Central memory CD8-positive, alpha-beta T cell (primary cell): Measurements from ENCODE around the gene HLA-E.
"Not testable (repeated sequence)": the region's sequence is repeated elsewhere in the genome, so short reads cannot be mapped to it uniquely, and the experiment has no call there.

Source experiments
- ATAC-seq: fragments of 150-1000 bp; cut with Tn5 transposase; replicated peaks from 2 replicates; pipeline ENCODE4 v1.10.0; 2022; ENCODE audit warnings: mild to moderate bottlenecking, moderate FRiP score, moderate number of reproducible peaks; ENCODE audit not compliant: poor library complexity, severe bottlenecking; ENCODE audit errors: extremely low read depth
- DNase-seq, 2 donors: peaks; one replicate each; pipeline ENCODE4 v3.0.0; 2021; ENCODE audit warnings: low spot score in 2 of 2
- H3K27ac Mint-ChIP-seq: one replicate; pipeline ENCODE4 v1.8.0; 2022; ENCODE audit warnings: low read depth, mild to moderate bottlenecking, moderate library complexity, mixed read lengths
- H3K27me3 Mint-ChIP-seq: one replicate; pipeline ENCODE4 v1.8.0; 2022; ENCODE audit warnings: mixed read lengths
- H3K36me3 Mint-ChIP-seq: one replicate; pipeline ENCODE4 v1.8.0; 2022; ENCODE audit warnings: mild to moderate bottlenecking, moderate library complexity, mixed read lengths; ENCODE audit not compliant: insufficient read depth
- H3K4me1 Mint-ChIP-seq: one replicate; pipeline ENCODE4 v1.8.0; 2022; ENCODE audit warnings: mixed read lengths
- H3K4me3 Mint-ChIP-seq: one replicate; pipeline ENCODE4 v1.8.0; 2022; ENCODE audit warnings: mild to moderate bottlenecking, moderate library complexity, mixed read lengths
- H3K9me3 Mint-ChIP-seq: one replicate; pipeline ENCODE4 v1.8.0; 2022; ENCODE audit warnings: mixed read lengths

Gene HLA-E

DNA sequence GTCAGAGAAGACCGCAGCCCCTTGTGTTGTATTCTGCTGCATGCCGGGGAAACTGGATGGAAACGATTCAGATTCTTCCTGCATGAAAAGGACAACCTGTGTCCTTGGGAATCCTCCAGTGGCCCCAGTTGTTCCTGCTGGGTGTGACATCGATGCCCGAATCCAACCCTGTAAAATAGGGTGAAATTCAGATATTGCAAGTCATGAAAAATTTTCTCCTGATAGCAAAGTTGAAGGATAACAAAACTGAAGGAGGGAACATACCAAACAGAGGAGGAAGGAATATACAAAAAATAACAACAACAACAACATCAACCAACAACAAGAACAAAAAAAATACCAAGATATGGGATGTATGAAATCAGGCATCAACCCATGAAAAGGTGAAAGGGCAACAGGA lies 28.3 kb upstream of the HLA-E start:
- no peak for ATAC-seq
- Mint-ChIP-seq H3K4me3 (no peak overlapping the region), H3K9me3 (peaks cover 8% of the 10 kb centered on the region), H3K36me3 (peaks cover 4% of the 10 kb centered on the region), H3K4me1 (peaks cover 38% of the 10 kb centered on the region), H3K27ac (no peak overlapping the region), H3K27me3 (peaks cover 91% of the 10 kb centered on the region)
- DNase-seq, result no peak

DNA sequence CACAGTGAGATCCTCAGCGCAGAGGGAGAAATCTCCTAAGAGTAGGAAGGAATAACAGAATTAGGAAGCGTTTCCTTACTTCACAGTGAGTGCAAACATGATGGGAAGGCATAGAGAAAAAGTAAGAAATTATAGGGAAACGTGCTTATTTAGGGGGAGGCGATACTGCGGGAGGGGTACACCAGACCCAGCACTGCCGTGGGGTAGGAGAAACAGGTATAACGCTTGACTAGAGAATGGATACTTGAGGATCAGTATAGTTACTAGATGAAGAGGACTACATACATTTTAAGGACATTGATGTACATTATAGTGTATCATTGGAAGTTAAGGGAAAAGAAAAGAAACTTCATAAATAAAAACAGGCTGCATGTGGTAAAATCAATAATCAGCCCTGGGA lies 26.8 kb upstream of the HLA-E start:
- Mint-ChIP-seq H3K27ac (no peak overlapping the region), H3K9me3 (peaks cover 8% of the 10 kb centered on the region), H3K27me3 (peaks cover 94% of the 10 kb centered on the region), H3K4me1 (peaks cover 50% of the 10 kb centered on the region), H3K36me3 (peaks cover 6% of the 10 kb centered on the region), H3K4me3 (no peak overlapping the region)
- DNase-seq (no peak), ATAC-seq (no peak)

DNA sequence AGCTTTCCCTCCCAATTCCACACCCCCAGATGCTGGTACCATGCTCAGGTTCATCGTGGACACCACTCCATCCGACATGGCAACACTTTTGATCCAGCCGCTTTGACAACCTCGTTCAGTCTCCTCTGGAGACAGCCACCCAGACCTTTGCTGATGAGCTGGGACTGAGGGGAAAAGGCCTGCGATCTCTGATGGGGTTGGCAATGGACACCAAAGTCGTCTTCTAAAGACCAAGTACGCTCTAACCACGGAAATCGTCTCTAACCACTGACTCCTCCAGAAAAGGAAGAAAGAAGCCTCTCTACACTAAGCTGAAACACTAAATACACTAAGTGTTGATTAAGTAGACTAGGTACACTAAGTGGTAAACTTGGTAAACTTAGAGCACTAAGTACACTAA lies 26.1 kb upstream of the HLA-E start:
- DNase-seq (no peak), ATAC-seq (no peak)
- Mint-ChIP-seq H3K36me3 (peaks cover 6% of the 10 kb centered on the region), H3K4me3 (peak overlapping the region; percentile 57), H3K9me3 (peaks cover 8% of the 10 kb centered on the region), H3K27ac (no peak overlapping the region), H3K27me3 (peaks cover 94% of the 10 kb centered on the region), H3K4me1 (peaks cover 50% of the 10 kb centered on the region)

- peaks cover 92% of the 10 kb centered on the region for H3K27me3 Mint-ChIP-seq
- H3K27ac Mint-ChIP-seq, result no peak overlapping the region
- ATAC-seq (peak; percentile 70), DNase-seq (peak; percentile 46 to 59)
- H3K36me3 Mint-ChIP-seq, result peaks cover 4% of the 10 kb centered on the region
- H3K4me1 Mint-ChIP-seq, result peaks cover 50% of the 10 kb centered on the region
- peaks cover 5% of the 10 kb centered on the region for H3K9me3 Mint-ChIP-seq
- peak overlapping the region; percentile 57 for H3K4me3 Mint-ChIP-seq
Measured at GRCh38 chr6:30463651-30464618, 25.4 kb upstream of the HLA-E start.

DNA sequence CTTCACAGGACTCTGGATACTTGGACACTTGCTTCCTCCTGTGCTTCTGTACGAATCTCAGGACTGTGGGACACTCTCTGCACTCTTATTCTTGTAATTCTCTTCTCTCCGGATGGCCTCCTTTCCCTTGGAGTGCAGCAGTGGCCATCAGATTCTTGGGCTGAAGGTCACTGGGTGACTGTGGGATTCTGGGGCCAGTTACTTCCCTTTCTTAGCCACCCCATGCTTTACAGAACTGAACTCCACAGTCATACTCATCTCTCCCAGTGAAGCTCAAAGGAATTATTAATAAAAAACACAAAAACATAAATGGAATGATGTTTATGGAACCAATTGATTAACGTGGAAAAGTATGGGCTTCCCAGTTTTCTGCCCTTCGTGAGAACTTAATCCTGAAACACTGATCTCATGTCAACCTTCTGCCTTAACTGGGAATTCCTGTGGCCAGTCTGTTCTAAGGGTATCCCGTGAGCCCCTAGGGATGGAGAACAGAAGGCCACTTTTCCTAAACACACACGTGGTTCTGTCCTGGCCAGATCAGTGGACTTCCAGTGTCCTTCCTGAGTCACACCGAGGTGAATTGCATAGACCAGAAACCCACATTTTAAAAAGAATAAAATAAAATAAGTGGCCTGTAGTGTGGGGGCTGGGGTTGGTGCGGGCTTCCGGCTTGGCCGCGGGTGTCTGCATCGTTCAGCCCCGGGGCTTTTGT lies 23.6 kb upstream of the HLA-E start:
- H3K4me3 Mint-ChIP-seq, result peak overlapping the region; percentile 84
- peaks cover 3% of the 10 kb centered on the region for H3K36me3 Mint-ChIP-seq
- no peak for DNase-seq
- peaks cover 50% of the 10 kb centered on the region for H3K4me1 Mint-ChIP-seq
- H3K27me3 Mint-ChIP-seq, result peaks cover 90% of the 10 kb centered on the region
- H3K27ac Mint-ChIP-seq, result no peak overlapping the region
- H3K9me3 Mint-ChIP-seq, result no peaks in the 10 kb centered on the region
- ATAC-seq, result no peak

GRCh38 chr6:30470968-30471367 lies 18.3 kb upstream of the HLA-E start:
- Mint-ChIP-seq H3K27me3 (peaks cover 81% of the 10 kb centered on the region), H3K4me3 (no peak overlapping the region), H3K36me3 (peaks cover 6% of the 10 kb centered on the region), H3K9me3 (no peaks in the 10 kb centered on the region), H3K27ac (no peak overlapping the region), H3K4me1 (peaks cover 12% of the 10 kb centered on the region)
- no peak for ATAC-seq
- DNase-seq, result no peak

- ATAC-seq, H3K27ac Mint-ChIP-seq, DNase-seq, H3K9me3 Mint-ChIP-seq, H3K4me3 Mint-ChIP-seq, H3K36me3 Mint-ChIP-seq, H3K4me1 Mint-ChIP-seq: not testable (repeated sequence)
- H3K27me3 Mint-ChIP-seq, result peaks cover 84% of the 10 kb centered on the region
Measured at GRCh38 chr6:30475116-30475515, 14.2 kb upstream of the HLA-E start.

DNA sequence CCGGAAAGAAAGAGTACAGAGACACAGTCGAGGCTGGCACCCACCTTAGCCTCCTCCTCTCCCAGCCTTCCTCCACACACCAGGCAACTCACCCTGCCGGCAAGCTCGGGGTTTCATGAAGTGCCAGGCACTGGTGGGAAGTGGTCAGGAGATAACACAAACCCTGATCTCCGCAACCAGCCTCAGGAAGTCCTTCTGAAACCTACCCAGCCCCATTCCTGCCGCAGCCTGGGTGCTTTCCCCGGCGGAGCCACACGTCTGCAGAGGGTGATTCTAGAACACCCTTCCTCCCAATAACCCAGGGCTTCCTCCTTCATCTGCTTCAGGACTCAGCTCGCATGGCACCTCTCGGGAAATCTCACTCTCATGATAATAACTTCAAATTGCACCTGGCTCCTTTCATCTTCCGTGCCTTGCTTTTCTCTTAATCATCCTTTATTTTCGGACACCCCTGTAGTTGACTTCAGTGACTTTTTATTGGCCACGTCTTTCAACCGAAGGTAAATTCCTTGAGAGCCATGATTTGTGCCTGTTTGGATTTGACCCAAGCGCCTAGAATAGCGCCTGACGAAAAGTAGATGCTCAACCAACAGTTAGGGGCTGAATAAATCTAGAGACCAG lies 8.7 kb upstream of the HLA-E start:
- Mint-ChIP-seq H3K9me3 (no peaks in the 10 kb centered on the region), H3K27me3 (peaks cover 64% of the 10 kb centered on the region), H3K4me1 (peaks cover 32% of the 10 kb centered on the region), H3K27ac (peak overlapping the region; percentile 38), H3K36me3 (peaks cover 8% of the 10 kb centered on the region), H3K4me3 (peak overlapping the region; percentile 12)
- DNase-seq (peak; percentile 51 to 76), ATAC-seq (peak; percentile 87)

GRCh38 chr6:30481211-30481964 lies 7.9 kb upstream of the HLA-E start:
- H3K27ac Mint-ChIP-seq, result no peak overlapping the region
- ATAC-seq (no peak), DNase-seq (no peak)
- H3K4me3 Mint-ChIP-seq, result peak overlapping the region; percentile 12
- H3K4me1 Mint-ChIP-seq, result peaks cover 32% of the 10 kb centered on the region
- no peaks in the 10 kb centered on the region for H3K9me3 Mint-ChIP-seq
- H3K36me3 Mint-ChIP-seq, result peaks cover 9% of the 10 kb centered on the region
- peaks cover 58% of the 10 kb centered on the region for H3K27me3 Mint-ChIP-seq

GRCh38 chr6:30481965-30482644 lies 7.2 kb upstream of the HLA-E start:
- not testable (repeated sequence) for H3K9me3 Mint-ChIP-seq, H3K36me3 Mint-ChIP-seq, H3K27ac Mint-ChIP-seq
- H3K27me3 Mint-ChIP-seq, result peaks cover 51% of the 10 kb centered on the region
- H3K4me3 Mint-ChIP-seq, result peak overlapping the region; percentile 9
- DNase-seq (peak; percentile 72 to 74), ATAC-seq (peak; percentile 76)
- H3K4me1 Mint-ChIP-seq, result peaks cover 32% of the 10 kb centered on the region

- H3K4me3 Mint-ChIP-seq, result no peak overlapping the region
- peaks cover 34% of the 10 kb centered on the region for H3K27me3 Mint-ChIP-seq
- H3K36me3 Mint-ChIP-seq, result peaks cover 13% of the 10 kb centered on the region
- no peaks in the 10 kb centered on the region for H3K9me3 Mint-ChIP-seq
- H3K27ac Mint-ChIP-seq, result no peak overlapping the region
- H3K4me1 Mint-ChIP-seq, result peaks cover 32% of the 10 kb centered on the region
- DNase-seq (peak in 1 of 2 donors; percentile 30), ATAC-seq (no peak)
Measured at GRCh38 chr6:30483677-30484279, 5.5 kb upstream of the HLA-E start.
